Gastroesophageal sphincter (tissue), 4 donors: ENCODE data around the gene TRPV2. TPM values are rescaled to one million over a fixed set of nuclear protein-coding genes. Genes with fewer than 3 reads are reported as not detected.

ENCODE experiments used
- ATAC-seq: fragments of 150-250 bp; one replicate; pipeline ENCODE4 v1.9.1; 2016; ENCODE audit warnings: mild to moderate bottlenecking, moderate library complexity
- H3K27ac ChIP-seq, 4 donors: fragments of 200-600 bp; sonication (generic) in 3 of 4; 1 replicate in 3 of 4; 2 replicates in 1 of 4; pipeline ENCODE4 v1.5.1; 2016 to 2019
- H3K27me3 ChIP-seq: fragments of 200-600 bp; sonication (generic); one replicate; pipeline ENCODE4 v1.5.1; 2019
- H3K36me3 ChIP-seq, 2 donors: fragments of 200-600 bp; sonication (generic); one replicate each; pipeline ENCODE4 v1.5.1; 2019; ENCODE audit warnings: control low read depth in 1 of 2
- H3K4me1 ChIP-seq, 3 donors: fragments of 200-600 bp; sonication (generic); 1 replicate in 2 of 3; 2 replicates in 1 of 3; pipeline ENCODE4 v1.5.1; 2016 to 2019; ENCODE audit warnings: control low read depth in 2 of 3
- H3K4me3 ChIP-seq, 2 donors: fragments of 200-600 bp; sonication (generic); one replicate each; pipeline ENCODE4 v1.5.1; 2019; ENCODE audit warnings: mild to moderate bottlenecking in 1 of 2, moderate library complexity in 1 of 2
- H3K9me3 ChIP-seq, 3 donors: fragments of 200-600 bp; sonication (generic); one replicate each; pipeline ENCODE4 v1.5.1; 2017 to 2019; ENCODE audit warnings: control low read depth in 2 of 3
- EP300 ChIP-seq: sonication (generic); formaldehyde crosslinking; IDR thresholded peaks from one replicate; pipeline ENCODE4 v1.6.1; 2017; ENCODE audit warnings: antibody characterized with exemption, mild to moderate bottlenecking
- POLR2A ChIP-seq, 2 donors: fragments of 450-650 bp; IDR thresholded peaks; one replicate each; pipeline ENCODE4 v1.6.1; 2017; ENCODE audit warnings: antibody characterized with exemption in 2 of 2, mild to moderate bottlenecking in 2 of 2, moderate library complexity in 1 of 2
- POLR2AphosphoS5 ChIP-seq: sonication (generic); formaldehyde crosslinking; IDR thresholded peaks from one replicate; pipeline ENCODE4 v1.6.1; 2017; ENCODE audit warnings: antibody characterized with exemption
- WGBS, 2 donors: methylation state at CpG; one replicate each; pipeline ENCODE4 v1.1.5; 2018; ENCODE audit warnings: low coverage in 1 of 2; 5-methylcytosine and 5-hydroxymethylcytosine counted together
- total RNA-seq, 4 donors: library from RNA; depleted of rRNA; stranded (reverse); fragments of >200 nt; gene quantifications; one replicate each; pipeline ENCODE4 v1.1.0, GENCODE V29; 2016
- TF ChIP-seq, protein P1 (sequence below), 4 experiments: fragments of 200-600 bp in 2 of 4; fragments of 450-650 bp in 2 of 4; sonication (generic) in 1 of 4; IDR thresholded peaks; one replicate each; pipeline ENCODE4 v1.5.1; 2017 to 2019; ENCODE audit warnings: antibody characterized with exemption in 4 of 4, mild to moderate bottlenecking in 2 of 4, moderate library complexity in 2 of 4

Gene TRPV2
- total RNA-seq, 4 donors from 2014 or later = 6.5 to 15.5 (median 11.6) TPM

DNA sequence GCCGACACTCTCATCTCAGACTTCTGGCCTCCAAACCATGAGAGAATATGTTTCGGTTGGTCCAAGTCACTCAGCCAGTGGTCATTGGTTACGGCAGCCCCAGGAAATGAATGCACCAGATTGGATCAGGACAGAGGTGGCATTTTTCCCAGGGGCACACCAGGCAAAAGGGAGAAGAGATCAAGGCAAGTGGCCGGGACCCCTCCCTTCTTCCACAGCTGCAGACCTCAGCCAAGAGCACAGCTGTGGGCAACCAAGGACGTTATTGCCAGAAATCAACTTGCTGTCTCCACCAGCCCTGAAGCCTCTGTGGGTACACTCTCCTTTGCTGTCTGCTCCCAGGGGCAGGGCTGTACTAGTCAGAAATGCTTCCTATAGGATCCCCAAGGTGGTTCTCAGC is 55.9 kb downstream of the TRPV2 start:
- TF ChIP-seq POLR2AphosphoS5 = no peak
- no peak for TF ChIP-seq POLR2A (IDR thresholded peaks at IDR 0.05)
- TF ChIP-seq, protein P1, sequence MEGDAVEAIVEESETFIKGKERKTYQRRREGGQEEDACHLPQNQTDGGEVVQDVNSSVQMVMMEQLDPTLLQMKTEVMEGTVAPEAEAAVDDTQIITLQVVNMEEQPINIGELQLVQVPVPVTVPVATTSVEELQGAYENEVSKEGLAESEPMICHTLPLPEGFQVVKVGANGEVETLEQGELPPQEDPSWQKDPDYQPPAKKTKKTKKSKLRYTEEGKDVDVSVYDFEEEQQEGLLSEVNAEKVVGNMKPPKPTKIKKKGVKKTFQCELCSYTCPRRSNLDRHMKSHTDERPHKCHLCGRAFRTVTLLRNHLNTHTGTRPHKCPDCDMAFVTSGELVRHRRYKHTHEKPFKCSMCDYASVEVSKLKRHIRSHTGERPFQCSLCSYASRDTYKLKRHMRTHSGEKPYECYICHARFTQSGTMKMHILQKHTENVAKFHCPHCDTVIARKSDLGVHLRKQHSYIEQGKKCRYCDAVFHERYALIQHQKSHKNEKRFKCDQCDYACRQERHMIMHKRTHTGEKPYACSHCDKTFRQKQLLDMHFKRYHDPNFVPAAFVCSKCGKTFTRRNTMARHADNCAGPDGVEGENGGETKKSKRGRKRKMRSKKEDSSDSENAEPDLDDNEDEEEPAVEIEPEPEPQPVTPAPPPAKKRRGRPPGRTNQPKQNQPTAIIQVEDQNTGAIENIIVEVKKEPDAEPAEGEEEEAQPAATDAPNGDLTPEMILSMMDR (IDR thresholded peaks at IDR 0.05) = no peak
- TF ChIP-seq EP300 = no peak
- no peaks in the 10 kb centered on the region for H3K9me3 ChIP-seq
- no peak for ATAC-seq
- no peak overlapping the region for H3K27ac ChIP-seq
- WGBS, 2 donors = 76 to 83% methylated on average over 3 to 4 of the region's 5 CpGs
- H3K27me3 ChIP-seq = no peaks in the 10 kb centered on the region
- H3K4me3 ChIP-seq = no peak overlapping the region
- no peaks in the 10 kb centered on the region for H3K36me3 ChIP-seq
- peaks cover 0 to 13% (median 7%) of the 10 kb centered on the region in 3 donors for H3K4me1 ChIP-seq

DNA sequence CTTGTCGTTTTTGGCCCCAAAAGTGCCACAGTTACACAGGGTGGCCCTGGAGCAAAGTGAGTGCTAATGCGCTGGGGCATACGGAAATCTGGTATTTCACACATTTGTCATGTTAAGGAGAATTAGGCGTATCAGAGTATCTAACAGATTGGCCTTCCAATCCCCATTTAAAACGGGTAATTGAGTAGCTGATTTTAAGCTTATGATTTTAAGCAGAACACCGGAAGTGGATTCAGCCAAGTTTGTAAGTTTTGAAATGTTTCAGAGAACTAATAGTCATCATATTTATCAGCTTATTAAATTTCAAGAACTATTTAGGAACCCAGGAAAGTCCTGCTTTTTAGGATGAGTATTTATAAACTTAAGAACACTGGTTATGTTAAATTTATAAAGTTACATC is 57.2 kb downstream of the TRPV2 start:
- no peaks in the 10 kb centered on the region for H3K36me3 ChIP-seq
- no peak overlapping the region for H3K27ac ChIP-seq
- no peaks in the 10 kb centered on the region for H3K9me3 ChIP-seq
- H3K4me1 ChIP-seq = peaks cover 0 to 19% (median 10%) of the 10 kb centered on the region in 3 donors
- TF ChIP-seq, protein P1 (IDR thresholded peaks at IDR 0.05) = no peak
- TF ChIP-seq EP300 = no peak
- TF ChIP-seq POLR2AphosphoS5 = no peak
- H3K4me3 ChIP-seq = no peak overlapping the region
- 73 to 77% methylated on average over 4 to 6 of the region's 6 CpGs for WGBS, 2 donors
- ATAC-seq = no peak
- no peaks in the 10 kb centered on the region for H3K27me3 ChIP-seq

DNA sequence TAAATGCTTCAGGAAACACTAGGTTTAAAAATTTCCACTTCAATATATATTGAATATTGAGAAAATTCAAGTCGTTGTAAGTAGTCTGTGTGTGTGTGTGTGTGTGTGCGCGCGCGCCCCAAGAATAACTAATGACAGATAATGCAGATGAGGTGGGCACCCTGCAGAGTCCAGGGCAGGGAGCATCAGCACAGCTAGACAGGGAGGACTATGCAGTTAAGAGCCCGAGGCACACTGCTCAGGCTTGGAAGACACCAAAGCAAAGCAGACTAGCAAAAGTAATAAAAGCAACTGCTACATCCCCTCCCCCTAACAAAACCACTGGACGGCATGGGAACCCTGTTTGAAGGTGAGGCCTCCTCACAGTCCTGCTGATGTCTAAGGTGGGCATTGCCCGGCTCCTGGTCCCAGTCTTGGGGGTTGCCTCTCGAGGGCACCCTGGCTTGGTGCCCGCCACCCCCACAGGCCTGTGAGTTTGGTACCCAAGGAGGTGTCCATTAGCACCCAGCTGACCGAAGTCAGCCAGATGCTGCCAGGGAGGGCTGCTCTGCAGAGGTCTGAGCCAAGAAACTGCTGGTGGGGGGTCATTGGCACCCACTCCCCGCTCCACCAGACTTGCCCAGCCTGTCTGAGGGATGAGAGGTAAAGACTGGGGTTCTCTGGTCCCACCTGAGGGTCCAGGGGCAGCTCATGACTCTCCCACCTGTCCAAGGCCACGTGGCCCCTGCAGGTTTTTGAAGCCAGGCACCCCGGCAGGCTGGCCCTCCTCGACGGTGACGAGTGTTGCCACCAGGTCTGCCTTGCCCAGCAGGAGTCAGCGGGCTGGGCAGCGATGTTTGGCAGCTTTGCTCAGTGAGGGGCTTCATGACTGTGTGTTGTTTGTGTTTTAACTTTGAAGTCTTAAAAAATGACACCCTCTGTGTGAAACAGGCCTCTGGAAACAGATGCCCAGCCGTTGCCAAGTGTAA is 58.0 kb downstream of the TRPV2 start:
- Histone ChIP-seq H3K4me3 (no peak overlapping the region), H3K36me3 (no peaks in the 10 kb centered on the region), H3K9me3 (no peaks in the 10 kb centered on the region), H3K4me1 (peaks cover 0 to 26% (median 12%) of the 10 kb centered on the region in 3 donors), H3K27ac (no peak overlapping the region), H3K27me3 (no peaks in the 10 kb centered on the region)
- no peak for ATAC-seq
- WGBS, 2 donors = 51 to 83% methylated on average over 4 to 7 of the region's 20 CpGs
- TF ChIP-seq, protein P1 (IDR thresholded peaks at IDR 0.05) = no peak
- TF ChIP-seq POLR2A (IDR thresholded peaks at IDR 0.05) (no peak), EP300 (no peak), POLR2AphosphoS5 (no peak)

DNA sequence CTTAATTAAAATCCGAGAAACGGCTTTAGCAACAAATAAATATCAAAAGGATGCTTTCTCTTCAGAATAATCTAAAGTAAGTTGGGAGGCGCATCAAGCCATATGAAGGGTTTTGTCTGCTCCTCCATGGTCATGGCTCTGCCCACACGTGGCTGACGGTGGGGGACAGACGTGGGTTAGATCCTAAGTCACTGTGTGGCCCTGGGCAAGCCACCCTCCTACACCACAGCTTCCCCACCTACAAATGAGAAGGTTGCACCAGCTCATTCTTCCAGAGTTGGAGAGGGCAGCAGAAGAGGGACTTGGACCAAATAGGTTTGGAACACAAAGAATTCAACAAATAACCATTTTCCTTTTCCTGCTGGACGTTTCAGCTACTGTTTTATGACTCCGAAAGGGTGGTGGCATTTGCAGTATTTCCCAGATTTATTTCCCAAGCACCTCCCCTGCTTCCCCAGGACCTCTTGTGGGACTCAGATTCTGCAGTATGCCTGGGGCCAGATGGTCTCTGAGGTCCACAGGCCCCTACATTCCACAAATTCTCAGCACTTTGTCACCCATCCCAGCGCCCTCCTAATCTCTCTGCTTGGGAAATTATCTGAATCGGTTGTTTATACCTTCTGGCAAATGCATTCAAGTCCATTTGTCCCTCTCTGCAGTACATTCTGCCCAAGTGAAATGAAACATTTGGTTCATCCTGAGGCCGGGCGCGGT is 58.8 kb downstream of the TRPV2 start:
- Histone ChIP-seq H3K27ac (no peak overlapping the region), H3K4me1 (peaks cover 0 to 26% (median 12%) of the 10 kb centered on the region in 3 donors), H3K27me3 (no peaks in the 10 kb centered on the region), H3K36me3 (no peaks in the 10 kb centered on the region), H3K9me3 (no peaks in the 10 kb centered on the region), H3K4me3 (no peak overlapping the region)
- 64 to 87% methylated on average over 7 to 8 of the region's 13 CpGs for WGBS, 2 donors
- ATAC-seq = no peak
- no peak for TF ChIP-seq POLR2A (IDR thresholded peaks at IDR 0.05)

DNA sequence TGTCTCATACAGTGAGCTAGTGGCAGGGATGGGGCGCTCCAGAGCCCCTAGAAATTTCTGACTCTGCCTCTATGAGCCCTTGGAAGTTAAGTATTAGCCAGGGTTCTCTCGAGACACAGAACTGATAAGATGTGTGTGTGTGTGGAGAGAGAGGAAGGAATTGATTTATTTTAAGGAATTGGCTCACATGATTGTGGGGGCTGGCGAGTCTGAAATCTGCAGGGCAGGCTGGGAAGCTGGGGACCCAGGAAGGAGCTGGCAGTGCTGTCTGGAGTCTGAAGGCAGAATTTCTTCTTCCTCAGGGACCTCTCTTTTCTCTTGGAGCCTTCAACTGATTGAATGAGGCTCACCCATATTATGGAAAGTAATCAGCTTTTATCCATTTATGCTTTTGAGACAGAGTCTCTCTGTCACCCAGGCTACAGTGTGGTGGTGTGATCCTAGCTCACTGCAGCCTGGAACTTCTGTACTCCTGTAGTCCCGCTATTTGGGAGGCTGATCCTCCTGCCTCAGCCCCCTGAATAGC is 59.9 kb downstream of the TRPV2 start:
- H3K27ac ChIP-seq = no peak overlapping the region
- H3K36me3 ChIP-seq = no peaks in the 10 kb centered on the region
- no peaks in the 10 kb centered on the region for H3K27me3 ChIP-seq
- ATAC-seq = no peak
- H3K4me1 ChIP-seq = peaks cover 0 to 19% (median 7%) of the 10 kb centered on the region in 3 donors
- no peak overlapping the region for H3K4me3 ChIP-seq
- TF ChIP-seq EP300 = no peak
- TF ChIP-seq POLR2A (IDR thresholded peaks at IDR 0.05) = no peak
- no peak for TF ChIP-seq POLR2AphosphoS5
- TF ChIP-seq, protein P1 (IDR thresholded peaks at IDR 0.05) = no peak
- H3K9me3 ChIP-seq = no peaks in the 10 kb centered on the region
- 64 to 92% methylated on average over 2 to 3 of the region's 4 CpGs for WGBS, 2 donors
